H1 (cell line): Measurements from ENCODE around the gene ZNF674. TPM values are rescaled to one million over a fixed set of nuclear protein-coding genes. Genes with fewer than 3 reads are reported as not detected.

ENCODE experiments used
- CEBPB ChIP-seq: IDR thresholded peaks from 2 replicates; pipeline ENCODE4 v1.6.1; 2012; ENCODE audit warnings: low read depth, low read length
- EGR1 ChIP-seq: IDR thresholded peaks from 2 replicates; pipeline ENCODE4 v1.6.1; 2011; ENCODE audit warnings: low read depth, low read length, borderline replicate concordance
- HDAC2 ChIP-seq, 2 experiments: fragments of 300-600 bp in 1 of 2; sonication (generic) in 1 of 2; IDR thresholded peaks; 2 replicates each; pipeline ENCODE4 v1.6.1; 2011 to 2012; ENCODE audit warnings: low read depth in 2 of 2, low read length in 2 of 2, mild to moderate bottlenecking in 2 of 2, moderate library complexity in 2 of 2, borderline replicate concordance in 1 of 2, inconsistent platforms in 1 of 2
- JUND ChIP-seq: IDR thresholded peaks from 2 replicates; pipeline ENCODE4 v1.6.1; 2011; ENCODE audit warnings: mild to moderate bottlenecking, improper control_type of control experiment, low read length
- MAX ChIP-seq: IDR thresholded peaks from 2 replicates; pipeline ENCODE4 v1.6.1; 2012; ENCODE audit warnings: inconsistent platforms
- POLR2A ChIP-seq, 2 experiments: IDR thresholded peaks; 1 replicate in 1 of 2; 2 replicates in 1 of 2; pipeline ENCODE4 v1.6.1; 2011; ENCODE audit warnings: low read depth in 2 of 2, low read length in 2 of 2, mild to moderate bottlenecking in 2 of 2; ENCODE audit errors: control extremely low read depth in 1 of 2
- RXRA ChIP-seq: IDR thresholded peaks from 2 replicates; pipeline ENCODE4 v1.6.1; 2011; ENCODE audit warnings: low read depth, mild to moderate bottlenecking, low read length, moderate library complexity; ENCODE audit not compliant: insufficient read depth
- SP2 ChIP-seq: IDR thresholded peaks from 2 replicates; pipeline ENCODE4 v1.6.1; 2012; ENCODE audit warnings: mild to moderate bottlenecking, low read length, inconsistent platforms
- SRF ChIP-seq: IDR thresholded peaks from 2 replicates; pipeline ENCODE4 v1.6.1; 2011; ENCODE audit warnings: mild to moderate bottlenecking, low read depth, low read length, moderate library complexity
- polyA plus RNA-seq, 7 experiments: library from polyadenylated mRNA; depleted of rRNA in 3 of 7; stranded (reverse) in 5 of 7; unstranded in 2 of 7; fragments of >200 nt in 5 of 7; fragments of 200-250 nt in 2 of 7; gene quantifications; 1 replicate in 5 of 7; 2 replicates in 1 of 7; 4 replicates in 1 of 7; pipeline versions ENCODE4 v1.2.1 to v1.2.3, GENCODE V29; 2011 to 2013; ENCODE audit warnings: missing spikeins in 2 of 7, mixed read lengths in 2 of 7
- total RNA-seq: library from RNA; stranded (reverse); fragmentation: NEBNext Ultra II Directional; extraction: Animal tissue kit (Norgen Biotek cat#: 25700); gene quantifications from 2 replicates; pipeline ENCODE4 v1.2.1, GENCODE V29; 2021

Gene ZNF674
- total and polyA plus RNA-seq, 2 of the 8 experiments (the other 6 are each of a cell fraction or from before 2014, with no cell fraction given), result 2.0 to 7.4 TPM

GRCh38 chrX:46571423-46572339 lies 26.5 kb upstream of the ZNF674 start (continued):
- TF ChIP-seq HDAC2 (IDR thresholded peaks at IDR 0.05; ENCODE audit: borderline replicate concordance in 1 of 2, low read depth in 2 of 2, low read length in 2 of 2), result no peak
- TF ChIP-seq JUND, result no peak
- TF ChIP-seq CEBPB, result no peak
- no peak for TF ChIP-seq SP2
- no peak for TF ChIP-seq POLR2A (IDR thresholded peaks at IDR 0.05; ENCODE audit: control extremely low read depth in 1 of 2, low read depth in 2 of 2, low read length in 2 of 2)
- no peak for TF ChIP-seq MAX
- no peak for TF ChIP-seq SRF
- TF ChIP-seq EGR1, result no peak
- TF ChIP-seq RXRA, result no peak
